Embryonic facial prominence (tissue), 1 donor: Measurements from ENCODE around the gene UBAC2.

Source experiments
- DNase-seq: peaks from one replicate; pipeline ENCODE4 v3.0.0-alpha.2; 2016; ENCODE audit errors: extremely low spot score

The UBAC2 gene

DNA sequence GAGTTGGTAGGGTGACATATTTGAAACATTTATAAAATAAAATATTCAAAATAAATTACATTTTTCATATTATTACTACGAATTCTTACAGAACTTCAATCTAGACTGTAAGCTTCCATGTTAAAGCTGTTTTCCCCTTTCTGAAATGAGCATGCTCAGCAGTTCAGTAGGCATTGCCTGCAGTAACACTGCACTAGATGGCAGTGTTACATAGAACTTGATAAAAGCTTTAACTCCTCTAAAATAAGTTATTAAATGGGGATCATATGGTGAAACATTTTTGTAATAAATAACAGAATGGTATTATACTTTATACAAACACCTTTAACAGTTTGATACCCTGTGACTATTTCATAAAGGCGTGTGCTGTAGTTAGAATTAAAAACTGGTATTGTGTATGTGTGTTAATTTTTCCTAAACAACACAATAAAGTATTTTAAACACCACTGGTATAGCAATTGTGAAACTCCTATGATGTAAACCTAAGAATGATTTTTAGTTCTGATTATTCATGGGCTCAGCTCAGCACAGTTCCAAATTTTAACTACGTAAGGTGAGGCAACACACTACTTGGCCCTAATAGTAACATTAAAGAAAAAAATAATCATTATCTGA, 69.1 kb downstream of the UBAC2 start:
- DNase-seq = peak; percentile 50

DNA sequence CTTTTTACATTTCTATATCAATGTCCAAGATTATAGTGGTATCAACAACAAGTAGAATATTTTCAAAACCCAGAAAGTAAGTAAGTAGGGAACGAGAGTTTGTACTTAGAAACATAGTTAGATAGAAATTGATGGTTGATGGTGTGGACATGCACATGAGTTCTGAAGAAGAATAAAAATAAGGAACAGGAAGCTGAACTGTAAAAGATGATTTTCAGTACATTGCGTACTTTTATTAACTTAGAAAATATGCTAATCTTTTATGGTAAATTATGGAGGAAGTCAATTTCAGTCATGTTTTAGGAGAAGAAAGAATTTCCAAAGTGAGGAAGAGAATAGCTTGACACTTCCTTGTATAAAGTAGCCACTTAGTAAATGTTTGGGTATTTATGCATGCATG, 69.9 kb downstream of the UBAC2 start:
- no peak for DNase-seq

DNA sequence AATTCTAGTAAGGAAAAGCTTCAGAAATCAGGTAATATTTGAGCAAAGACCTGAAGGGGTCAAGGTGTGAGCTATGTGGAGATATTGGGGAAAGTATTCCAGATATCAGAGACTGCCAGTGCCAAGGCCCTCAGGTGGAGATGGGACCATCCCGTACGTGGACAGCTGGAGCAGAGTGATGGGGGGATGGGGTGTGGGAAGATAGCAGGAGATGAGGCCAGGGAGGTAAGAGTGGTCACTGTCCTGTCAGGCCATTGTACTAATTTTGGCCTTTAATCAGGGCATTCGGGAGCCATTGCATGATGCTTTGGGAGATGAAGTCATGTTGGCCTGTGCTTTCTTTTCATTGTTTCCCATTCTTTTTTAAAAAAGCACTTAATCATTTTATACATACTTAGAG, 70.6 kb downstream of the UBAC2 start:
- no peak for DNase-seq

DNA sequence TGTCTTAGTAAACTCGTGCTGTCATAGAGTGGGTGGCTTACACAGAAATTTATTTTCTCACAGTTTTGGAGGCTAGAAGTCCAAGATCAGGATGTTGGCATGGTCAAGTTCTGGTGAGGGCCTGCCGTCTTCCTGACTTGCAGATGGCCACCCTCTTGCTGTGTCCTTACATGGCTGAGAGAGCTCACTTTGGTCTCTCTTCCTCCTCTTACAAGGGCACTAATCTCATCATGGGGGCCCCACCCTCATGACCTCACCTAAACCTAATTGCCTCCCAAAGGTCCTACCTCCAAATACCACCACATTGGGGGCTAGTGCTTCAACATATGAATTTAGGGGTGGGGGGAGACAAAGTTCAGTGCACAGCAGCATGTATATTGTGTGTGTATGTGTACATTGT, 71.8 kb downstream of the UBAC2 start:
- DNase-seq = no peak

DNA sequence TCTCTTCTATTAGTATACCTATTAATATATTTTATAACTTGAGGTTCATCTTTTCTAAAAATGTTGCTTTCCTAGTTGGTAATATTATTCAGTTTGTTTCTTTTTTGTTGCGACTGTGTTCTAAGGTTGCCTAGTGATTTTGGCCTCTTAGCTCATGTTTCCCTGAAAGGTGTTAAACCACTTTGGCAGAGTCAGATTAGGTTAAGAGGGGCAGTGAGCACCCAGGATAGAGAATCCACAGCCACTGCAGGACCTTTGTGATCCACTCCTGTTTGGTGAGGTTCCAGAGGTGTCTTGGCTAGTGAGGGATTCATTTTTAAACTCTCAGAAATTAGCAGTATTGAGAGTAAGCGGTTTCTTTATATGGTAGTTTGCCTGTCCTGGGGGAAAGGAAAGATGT, 72.5 kb downstream of the UBAC2 start:
- DNase-seq = no peak

DNA sequence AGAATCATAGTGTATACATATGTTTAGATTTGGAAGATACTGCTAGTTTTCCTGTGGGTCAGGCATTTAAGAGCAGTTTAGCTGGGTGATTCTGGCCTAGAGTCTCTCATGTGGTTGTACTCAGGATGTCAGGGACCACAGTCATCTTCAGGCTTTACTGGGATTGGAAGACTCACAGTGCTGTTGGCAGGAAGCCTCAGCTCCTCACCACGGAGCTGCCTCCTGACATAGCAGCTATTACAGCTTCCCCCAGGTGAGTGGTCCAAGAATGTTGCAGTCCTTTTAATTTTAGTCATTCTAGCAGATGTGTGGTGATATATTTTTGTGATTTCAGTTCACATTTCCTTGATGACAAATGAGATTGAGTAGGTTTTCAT, 74.4 kb downstream of the UBAC2 start:
- DNase-seq = no peak

DNA sequence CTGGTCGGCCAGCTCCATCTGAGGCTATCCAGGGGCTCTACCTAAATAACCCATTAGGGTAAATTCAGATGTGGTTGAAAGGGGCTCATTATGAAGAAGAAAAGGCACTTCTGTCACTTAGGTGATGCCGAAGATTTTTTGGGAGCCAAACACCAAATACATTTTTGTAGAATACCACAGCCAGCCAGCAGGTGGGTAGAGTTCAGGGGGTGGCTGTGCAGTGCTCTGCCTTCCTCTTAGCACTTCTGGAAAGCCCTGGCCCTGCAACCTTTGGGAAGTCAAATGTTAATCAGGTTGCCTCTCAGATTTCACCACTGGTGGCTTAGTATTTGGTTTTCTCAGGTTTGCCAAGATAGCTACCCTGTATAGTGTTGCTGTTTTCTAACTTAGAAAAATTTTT, 76.1 kb downstream of the UBAC2 start:
- no peak for DNase-seq

DNA sequence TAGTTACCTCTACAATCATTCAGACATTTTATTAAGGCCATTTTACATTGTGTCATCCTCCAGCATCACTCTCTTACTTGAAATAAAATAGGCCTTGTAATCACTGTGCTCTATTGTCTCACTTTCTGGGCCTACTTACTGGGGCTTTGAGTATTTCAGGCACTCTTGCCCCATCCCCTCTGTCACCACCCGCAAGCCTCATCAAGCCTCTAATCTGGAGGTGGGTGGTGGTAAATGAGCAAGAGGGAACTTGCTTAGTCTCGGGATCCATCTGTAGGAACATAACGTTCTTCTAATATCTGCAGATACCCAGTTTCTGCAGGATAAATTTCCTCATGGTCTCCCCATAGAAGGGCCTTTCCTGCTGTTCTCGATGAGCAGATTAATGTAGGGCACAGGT, 77.0 kb downstream of the UBAC2 start:
- no peak for DNase-seq

DNA sequence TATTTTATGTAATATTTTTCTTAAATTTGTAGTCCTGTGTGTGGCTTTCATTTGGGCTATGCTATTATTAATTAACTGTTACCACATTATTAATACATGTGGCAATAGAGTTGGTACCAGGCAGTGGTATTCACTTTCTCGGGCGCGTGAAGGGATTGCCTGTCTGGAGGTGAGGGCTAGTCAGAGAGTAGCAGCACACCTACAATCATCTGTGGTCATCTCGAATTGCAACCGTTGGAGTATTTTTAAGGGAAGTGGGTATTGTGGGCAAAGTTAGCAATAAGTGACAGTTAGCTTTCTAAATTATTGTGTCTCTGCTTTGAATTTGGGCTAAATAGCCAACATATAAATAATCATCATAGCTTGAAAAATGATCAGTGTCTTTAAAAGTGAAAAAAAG, 77.5 kb downstream of the UBAC2 start:
- no peak for DNase-seq

DNA sequence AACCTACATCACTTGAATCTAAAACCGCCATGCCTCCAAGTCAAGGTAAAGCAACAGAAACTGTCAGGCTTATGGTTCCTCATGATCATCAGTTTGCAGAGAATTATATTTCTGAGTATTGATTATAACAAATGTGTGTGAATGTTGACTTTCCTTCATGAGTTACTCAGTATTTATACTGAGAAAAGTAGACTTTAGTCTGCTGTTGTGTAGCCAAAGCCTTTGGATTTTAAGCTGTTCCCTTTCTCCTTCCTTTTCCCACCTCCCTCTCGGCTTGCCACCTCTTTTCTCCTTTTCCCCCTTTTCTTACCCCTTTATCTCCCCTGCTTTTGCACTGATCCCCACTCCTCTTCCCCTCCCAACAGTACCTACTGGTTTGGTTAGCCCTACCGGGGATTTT, 78.2 kb downstream of the UBAC2 start:
- no peak for DNase-seq

DNA sequence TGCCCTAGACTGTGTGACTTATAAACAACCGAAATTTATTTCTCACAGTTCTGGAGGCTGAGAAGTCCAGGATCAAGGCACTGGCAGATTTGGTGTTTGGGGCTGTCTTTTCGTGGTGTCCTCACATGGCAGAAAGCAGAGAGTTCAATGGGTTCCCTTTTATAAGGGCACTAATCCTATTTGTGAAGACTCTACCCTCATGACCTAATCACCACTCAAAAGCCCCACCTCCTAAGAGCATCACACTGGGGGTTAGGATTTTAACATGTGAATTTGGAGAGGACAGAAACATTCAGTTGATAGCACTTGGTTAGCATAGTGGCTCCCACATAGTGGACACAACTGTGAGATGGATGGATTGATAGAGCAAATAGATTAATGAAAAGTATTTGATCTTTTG, 79.0 kb downstream of the UBAC2 start:
- no peak for DNase-seq

DNA sequence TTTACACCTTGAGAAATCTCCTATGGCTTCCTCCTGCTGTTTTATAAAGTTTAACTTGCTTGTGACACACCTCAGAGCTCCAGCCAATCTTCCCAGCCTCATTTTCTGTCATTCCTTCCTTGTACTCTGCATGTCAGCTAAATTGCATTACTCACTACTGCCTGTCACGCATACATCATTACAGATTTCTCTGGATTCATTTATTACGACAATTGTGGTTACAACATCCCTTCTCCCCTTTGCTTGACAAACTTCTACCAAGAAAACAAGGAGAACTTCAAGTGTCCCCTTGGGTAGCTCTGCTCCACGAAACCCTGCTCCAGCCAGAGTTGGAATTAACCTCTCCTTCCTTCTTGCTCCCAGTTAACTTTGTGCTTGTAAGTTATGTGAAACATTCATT, 79.5 kb downstream of the UBAC2 start:
- no peak for DNase-seq

DNA sequence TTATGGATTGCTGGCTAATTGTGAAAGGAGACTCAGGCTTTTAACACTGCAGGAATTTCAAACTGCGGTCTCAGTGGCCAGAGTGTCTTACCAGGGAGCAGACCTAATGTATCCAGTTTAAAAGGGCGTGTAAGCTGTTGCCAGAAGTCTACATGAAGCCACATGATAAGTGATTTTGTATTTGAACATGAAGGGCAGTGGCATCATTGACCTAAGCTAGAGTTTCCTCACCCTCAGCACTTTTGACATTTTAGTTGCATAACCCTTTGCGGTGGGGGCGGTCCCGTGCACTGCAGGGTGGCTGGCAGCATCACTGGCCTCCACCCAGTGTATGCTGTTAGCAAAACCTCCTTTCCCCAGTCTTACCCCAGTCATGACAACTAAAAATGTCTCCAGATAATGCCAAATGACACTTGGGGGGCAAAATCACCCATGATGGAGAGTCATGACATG, 81.2 kb downstream of the UBAC2 start:
- no peak for DNase-seq

DNA sequence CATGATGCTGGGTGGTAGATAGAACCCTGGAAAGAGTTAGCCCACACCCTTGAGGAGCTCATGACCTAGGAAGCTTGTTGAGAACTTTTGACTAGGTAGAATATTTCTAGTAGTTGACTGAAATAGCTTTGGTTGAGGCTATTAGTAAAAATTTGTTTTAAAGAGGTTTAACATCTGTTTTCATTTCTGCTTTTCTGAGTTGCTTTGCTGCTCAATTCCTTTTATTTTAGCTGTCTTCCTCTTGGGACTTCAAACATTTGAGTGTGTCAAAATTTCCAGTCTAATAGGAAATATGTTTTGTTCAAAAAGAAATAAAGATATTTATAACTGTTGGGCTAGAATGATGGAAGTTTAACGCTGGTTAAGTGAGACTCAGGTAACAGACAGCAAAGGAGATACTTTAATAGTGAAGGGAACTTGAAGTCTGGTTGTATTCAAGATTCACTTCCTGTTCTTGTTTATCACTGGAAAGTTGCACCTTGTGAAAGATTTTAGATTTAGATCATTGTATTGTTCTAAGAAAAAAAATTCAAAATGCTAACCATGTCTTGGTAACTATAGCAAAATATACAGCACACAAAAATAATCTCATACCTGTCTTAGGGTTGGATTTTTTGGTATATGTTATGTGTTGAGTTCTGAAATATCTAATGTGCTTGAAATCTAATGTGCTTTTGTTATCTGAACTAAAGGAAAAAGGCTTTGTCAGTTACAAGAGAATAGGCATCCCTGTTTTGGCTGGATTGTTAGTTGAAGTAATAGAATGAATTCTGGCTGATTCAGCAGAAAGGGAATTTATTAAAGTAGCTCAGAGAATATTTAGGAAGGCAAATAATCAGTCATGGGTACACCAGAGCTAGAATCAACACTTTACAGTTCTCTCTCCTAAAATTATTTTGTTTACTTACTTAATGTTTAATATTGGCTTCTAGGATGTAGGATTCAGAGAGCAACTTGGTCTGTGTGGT, 81.9 kb downstream of the UBAC2 start:
- no peak for DNase-seq

DNA sequence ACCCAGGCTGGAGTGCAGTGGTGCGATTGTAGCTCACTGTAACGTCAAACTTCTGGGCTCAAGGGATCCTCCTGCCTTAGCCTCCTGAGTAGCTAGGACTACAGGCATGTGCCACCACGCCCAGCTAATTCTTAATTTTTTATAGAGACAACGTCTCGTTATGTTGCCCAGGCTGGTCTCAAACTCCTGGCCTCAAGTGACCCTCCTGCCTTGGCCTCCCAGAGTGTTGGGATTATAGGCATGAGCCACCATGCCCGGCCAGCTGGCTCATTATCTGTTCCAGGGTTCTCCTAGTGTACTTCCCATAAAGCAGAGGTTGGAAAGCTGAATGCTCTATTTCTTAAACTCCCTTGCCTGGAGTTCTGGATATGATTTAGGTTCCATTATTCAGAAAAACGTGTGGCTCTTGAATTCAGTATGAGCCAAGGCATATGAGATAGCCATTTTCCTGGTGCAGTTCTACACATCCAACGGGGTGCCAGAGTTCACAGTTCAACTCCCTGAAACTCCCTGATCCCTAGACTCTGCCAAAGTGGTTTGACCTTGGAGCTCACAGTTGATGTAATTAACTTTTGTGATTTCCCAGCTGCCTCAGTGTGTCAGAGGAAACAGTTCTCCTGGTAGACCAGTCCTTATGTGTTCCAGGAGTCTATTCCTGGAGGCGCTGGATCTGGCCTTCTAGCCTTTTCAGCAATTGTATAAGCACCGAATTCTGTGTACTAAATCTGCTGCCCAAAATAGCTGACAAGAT, 85.0 kb downstream of the UBAC2 start:
- no peak for DNase-seq

DNA sequence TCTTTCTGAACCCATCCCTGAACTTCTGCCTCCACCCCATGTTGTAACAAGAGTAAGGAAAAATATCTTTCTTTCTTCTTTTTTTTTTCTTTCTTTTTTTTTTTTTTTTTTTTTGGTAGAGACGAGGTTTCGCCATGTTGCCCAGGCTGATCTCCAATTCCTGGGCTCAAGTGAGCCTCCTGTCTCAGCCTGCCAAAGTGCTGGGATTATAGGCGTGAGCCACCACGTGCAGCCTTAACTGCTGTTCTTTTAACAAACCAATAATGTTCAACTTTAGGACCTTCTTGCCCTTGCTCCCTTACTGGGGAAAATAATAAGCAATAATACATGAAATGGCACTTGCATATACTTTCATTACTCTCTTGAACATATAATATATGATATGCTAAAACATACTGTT, 86.9 kb downstream of the UBAC2 start:
- DNase-seq = no peak

DNA sequence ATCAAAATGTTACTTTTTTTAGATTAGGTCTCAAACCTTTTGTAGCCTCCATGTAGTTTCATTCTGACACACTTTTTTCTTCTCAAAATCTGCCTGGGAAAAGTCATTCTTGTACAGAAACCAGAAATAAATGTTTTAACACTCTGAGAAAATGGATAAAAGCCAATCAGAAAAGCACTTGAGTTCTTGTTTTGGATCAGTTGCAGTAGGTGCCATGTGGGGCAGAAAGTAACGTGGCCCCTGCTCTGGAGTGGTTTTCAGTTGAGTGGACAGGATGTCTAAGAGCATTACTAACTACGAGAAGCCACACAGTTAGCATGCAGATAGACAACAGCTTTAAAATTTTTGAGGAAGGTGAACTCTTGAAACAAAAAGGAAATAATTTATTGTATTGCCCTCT, 87.4 kb downstream of the UBAC2 start:
- DNase-seq = no peak

DNA sequence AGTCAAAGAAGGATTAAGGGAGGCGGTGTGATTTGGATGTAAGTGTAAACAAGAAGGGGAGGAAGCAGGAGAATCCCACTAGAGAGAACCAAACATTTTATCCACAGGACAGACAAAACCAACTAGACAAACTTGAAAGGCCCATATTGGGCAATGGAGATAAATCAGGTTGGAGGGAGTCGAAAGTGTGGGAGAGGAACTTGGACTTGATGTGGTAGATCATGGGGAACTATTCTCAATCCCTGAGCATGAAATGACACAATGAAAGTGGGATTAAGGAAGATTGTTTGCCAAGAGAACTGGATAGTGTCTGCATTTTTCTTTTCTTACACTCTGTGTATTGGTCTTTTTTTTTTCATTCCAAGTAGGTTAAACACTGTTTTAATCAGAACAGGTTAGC, 88.6 kb downstream of the UBAC2 start:
- DNase-seq = no peak

DNA sequence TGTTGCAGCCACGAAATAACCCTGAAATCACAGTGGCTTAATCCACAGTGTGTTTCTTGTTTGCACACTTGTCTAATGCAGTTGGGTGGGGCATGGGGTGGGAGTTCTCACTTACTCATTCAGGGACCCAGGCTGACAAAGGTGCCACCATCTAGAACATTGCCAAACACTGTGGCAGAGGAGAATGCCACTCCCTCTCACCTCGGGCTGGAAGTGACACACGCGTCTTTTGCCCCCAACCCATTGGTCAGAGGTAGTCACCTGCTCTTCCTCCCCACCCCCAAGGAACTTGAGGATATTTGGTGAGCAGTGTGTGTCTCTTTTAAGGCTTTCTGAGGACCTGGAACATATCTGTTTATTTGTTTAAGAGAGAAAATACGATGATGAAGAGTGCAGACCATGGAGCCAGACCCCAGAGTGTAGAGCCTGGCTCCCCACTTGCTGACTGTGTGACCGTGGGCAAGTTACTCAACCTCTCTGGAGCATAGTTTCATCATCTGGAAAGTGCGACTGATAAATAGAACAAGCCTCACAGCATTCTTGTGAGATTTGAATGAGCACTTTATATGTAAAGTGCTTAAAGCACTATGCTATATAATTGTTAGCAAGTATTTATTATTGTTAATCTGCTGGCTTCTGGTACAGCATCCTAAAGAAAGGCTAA, 89.2 kb downstream of the UBAC2 start:
- DNase-seq = no peak

DNA sequence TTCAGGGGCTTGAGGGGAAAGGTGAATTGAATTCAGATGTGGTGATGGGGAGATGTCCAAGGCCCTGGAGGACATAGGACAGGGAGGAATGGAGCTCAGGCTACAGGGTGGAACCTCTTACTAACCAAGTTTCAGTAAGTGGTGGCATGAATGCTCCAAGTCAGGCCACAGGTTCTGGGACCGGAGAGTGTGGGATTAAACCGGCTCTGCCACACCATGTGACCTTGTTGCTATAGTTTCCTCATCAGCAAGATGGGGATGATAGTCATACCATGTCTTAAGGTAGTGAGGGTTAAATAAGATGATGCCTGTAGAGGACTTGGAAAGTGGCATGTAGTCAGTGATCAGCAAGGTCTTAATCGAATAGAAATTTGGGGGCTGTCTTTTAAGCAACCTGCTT, 90.2 kb downstream of the UBAC2 start:
- no peak for DNase-seq

DNA sequence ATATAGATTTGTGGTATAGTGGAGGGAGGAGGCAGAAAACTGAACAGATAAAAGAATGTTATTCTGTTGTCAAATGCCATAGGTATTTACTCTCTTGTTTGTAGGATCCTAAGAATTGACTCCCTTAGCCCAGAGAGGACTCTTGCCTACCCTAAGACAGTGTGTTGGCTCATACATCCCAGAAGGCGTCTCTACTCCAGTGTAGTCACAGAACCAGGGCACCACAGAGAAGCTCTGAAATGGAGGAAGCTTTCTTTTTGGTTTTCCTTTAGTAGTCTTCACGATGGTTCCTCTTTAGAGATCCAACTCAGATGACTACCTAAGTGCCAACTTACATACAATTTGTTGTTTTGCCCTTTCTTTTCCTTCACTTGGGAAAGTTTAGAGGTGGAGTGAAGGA, 92.5 kb downstream of the UBAC2 start:
- no peak for DNase-seq

DNA sequence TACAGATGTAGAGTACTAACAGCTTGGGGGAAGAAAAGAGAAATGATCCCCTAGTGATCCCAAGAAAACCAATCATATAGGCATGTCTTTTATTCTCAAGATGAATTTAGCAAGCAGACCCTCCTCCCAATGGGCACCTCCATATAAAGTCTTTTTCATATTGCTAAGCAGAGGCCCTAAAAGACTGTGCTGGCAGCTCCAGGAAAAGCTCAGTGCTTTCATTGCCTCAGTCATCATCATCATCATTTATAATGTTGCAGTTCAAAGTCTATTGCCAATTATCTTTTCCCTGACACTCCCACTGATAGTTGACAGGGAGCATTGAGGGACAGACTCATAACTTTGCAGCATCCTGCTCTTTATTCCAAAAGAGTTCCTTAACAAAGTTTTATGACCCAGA, 93.5 kb downstream of the UBAC2 start:
- no peak for DNase-seq
